Measurements from ENCODE around the gene TIMM44.
"Not testable (repeated sequence)": the region's sequence is repeated elsewhere in the genome, so short reads cannot be mapped to it uniquely, and the experiment has no call there.

The TIMM44 gene

DNA sequence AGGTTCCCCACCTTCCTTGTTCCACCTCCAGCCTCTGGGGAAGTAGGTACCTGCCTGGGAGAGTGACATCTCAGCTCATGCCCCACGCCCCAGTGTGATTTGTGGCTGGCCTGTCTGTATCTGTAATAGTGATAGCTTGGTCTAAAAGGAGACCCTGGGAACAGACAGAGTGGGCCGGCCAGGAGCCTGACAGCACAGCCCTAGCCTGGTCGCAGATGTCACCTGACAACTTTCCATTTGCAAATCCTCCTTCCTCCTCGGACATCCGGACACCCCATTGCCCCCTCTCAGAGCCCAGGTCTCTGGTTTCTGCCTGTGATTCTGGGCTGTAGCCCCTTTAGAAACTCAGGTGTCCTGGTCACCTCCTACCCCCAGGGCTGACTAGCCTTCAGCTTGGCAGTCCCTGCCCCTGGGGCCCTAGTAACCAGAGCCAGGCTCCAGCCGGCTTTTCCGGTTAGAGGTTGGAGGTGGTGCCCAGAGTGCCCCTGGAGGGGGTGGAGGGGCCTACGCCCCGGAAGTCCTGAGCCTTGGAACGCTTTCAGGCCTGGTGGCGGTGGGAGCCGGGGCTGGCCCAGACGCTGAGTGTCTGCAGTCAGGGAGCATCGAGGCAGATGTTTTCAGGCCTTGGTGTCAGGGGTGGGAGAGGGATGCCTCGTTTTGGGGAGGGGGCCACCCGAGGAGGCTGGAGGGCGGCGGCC, 48.7 kb downstream of the TIMM44 start:
- no peak for DNase-seq

DNA sequence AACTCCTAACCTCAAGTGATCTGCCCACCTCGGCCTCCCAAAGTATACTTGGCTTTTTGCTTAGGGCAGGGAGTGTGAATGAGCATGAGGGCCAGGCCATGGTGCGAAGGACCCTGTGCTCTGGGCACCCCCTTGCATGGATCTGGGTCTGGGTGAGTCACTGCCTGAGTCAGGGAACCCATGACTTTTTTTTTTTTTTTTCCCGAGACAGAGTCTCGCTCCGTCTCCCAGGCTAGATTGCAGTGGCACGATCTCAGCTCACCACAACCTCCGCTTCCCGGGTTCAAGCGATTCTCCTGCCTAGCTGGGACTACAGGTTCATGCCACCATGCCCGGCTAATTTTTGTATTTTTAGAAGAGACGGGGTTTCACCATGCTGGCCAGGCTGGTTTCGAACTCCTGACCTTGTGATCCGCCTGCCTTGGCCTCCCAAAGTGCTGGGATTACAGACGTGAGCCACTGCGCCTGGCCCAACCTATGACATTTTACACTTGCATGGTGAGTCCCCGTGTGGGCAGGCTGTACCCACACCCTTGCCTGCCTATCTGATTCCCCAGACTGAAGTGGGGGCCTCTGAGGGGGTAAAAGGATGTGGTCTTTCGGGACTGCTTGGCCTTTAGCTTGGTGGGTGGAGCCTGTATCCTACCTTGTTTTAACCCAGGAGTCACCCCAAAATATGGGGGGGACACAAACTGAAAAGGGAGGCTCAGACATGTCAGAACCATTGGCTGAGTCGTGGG, 49.9 kb downstream of the TIMM44 start:
- not testable (repeated sequence) for DNase-seq

DNA sequence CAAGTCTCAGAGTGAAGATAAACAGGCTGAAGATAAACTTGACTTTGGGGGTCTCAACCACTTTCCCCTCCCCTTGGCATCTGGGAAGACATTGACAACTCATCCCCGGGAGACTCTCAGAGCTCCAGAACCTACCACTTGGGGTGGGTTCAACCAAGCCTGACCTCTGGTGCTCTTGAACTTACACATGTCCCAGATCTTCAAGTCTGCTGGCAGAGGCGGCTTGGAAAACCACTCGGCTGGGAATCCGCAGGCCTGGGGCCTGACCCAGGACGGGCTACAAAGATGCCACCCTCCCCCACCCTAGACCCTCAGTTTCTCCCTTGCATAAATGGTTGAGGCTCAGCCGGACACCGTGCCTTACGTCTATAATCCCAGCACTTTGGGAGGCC, 54.6 kb downstream of the TIMM44 start:
- no peak for DNase-seq

DNA sequence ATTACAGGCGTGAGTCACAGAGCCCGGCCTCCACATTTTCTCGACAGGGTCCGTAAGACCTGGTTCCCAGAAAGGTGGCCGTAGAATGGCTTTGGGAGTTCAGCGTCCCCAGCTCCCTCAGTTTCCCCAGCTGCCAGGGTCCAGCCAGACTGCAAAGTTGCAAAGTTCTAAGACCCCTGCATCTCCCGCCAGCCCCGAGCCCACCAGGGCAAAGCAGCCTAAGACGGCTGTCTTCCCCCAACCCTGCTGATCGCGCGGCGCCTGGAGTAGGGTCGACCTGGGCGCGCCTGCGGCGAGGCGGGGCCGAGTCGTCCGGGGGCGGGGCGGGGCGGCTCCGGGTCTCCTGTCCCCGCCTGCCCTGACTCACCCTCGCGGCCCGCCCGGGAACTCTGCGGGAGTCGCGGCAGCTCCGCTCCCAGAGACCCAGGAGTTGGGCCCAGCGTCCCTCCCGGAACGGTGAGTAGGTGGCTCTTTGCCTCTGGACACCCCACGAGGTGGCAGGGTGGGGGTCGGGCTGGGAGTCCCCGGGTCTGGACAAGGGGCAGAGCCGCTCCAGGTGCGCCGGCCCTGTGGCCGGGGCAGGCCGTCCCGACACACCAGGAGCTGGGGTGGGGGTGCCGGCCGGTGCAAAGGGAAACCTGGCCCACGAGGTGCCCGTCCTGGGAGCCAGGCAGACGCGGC, 55.2 kb downstream of the TIMM44 start, which contains the start of gene LRRC8E:
Gene LRRC8E (plus strand): TSS at position 366 of the 681 bp plus-strand sequence. CDS start 7,094 bp downstream, outside the sequence.
- peak; percentile 19 for DNase-seq

DNA sequence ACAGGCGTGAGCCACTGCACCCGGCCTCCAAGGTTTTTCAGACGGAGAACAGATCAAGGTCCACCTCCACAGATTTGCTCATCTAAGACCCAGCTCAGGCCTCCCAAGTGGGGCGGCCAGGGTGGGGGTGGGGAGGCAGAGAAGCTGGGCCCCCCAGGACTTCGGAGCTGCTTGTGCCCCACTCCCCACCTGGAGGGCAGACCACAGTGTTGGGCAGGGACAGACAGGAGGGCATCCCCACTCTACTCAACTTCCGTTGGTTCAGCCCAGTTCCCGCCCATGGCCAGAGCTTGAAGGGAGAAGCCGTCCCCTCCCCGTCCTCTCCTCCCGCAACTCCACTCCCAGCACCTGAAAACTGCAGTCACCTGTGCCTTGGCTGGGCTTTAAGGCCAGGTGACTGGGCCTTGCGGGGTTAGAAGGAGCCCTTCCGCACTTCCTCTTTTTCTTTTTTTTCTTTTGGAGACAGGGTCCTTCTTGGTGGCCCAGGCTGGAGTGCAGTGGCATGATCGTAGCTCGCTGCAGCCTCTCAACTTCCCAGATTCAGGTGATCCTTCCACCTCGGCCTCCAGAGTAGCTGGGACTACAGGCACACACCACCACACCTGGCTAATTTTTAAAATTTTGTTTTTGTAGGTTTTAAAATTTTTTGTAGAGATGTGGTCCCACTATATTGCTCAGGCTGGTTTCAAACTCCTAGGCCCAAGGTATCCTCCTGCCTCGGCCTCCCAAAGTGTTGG, 55.9 kb downstream of the TIMM44 start:
- DNase-seq, result no peak

DNA sequence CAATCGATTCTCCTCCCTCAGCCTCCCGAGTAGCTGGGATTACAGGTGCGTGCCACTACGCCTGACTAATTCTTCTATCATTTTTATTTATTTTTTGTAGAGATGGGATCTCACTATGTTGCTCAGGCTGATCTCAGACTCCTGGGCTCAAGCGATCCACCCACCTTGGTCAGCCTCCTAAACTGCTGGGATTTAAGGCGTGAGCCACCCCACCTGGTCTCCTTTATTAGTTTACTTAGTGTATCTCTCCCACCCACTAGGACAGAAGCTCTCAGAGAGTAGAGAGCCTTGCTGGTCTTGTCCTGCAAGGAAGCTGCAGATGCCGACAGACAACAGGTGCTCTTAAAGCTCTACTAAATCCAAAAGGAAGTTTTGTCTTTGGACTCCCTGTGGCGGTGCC, 57.6 kb downstream of the TIMM44 start:
- DNase-seq, result no peak

DNA sequence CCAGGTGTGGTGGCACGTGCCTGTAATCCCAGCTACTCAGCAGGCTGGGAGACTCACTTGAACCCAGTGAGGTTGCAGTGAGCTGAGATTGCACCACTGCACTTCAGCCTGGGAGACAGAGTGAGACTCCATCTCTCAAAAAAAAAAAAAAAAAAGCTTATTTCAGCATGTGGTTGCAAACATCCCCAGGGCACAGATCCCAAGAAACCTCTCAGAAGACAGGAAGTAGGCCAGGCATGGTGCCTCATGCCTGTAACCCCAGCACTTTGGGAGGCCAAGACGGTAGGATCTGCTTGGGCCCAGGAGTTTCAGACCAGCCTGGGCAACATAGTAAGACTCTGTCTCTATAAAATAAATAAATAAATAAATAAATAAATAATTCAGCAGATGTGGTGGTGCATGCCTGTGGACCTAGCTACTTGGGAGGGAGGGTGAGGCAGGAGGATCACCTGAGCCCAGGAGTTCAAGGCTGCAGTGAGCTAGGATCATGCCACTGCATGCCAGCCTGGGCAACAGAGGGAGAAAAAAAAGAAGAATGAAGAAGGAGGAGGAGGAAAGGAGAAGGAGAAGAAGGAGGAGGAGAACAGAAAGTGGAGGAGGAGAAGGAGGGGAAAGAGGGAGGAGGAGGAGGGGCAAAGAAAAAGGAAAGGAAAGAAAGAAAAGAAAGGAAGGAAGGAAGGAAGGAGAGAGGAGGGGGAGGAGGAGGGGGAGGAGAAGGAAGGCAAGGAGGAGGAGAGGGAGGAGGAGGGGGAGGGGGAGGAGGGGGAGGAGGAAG, 59.5 kb downstream of the TIMM44 start:
- DNase-seq, result no peak

DNA sequence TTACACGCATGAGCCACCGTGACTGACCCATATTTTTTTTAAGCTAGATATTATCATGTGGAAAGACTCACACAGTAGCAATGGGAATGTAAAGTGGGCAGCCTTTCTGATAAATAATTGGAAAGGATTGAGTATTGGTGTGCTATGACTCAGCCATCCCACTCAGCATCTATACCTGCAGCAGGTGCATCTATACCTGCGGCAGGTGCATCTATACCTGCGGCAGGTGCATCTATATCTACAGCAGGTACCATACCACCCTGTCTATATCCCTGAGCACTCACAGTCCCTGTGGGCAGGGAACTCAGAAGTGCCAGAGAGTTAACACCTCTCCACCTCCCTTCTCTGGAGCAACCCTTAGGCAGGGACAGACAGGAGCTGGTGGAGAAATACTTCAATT, 60.4 kb downstream of the TIMM44 start:
- no peak for DNase-seq

DNA sequence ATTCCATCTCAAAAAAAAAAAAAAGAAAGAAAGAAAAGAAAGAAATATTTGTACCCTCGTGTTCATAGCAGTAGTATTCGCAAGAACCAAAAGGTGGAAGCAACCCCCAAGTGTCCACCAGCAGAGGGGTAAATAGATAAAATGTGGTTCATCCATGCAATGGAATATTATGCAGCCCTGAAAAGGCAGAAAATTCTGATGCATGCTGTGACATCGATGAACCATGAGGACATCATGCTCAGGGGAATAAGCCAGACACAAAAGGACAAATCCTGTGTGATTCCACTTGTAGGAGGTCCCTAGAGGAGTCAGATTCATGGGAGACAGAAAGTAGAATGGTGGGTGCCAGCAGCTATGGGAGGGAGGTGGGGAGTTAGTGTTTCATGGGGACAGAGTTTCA, 61.6 kb downstream of the TIMM44 start:
- no peak for DNase-seq

DNA sequence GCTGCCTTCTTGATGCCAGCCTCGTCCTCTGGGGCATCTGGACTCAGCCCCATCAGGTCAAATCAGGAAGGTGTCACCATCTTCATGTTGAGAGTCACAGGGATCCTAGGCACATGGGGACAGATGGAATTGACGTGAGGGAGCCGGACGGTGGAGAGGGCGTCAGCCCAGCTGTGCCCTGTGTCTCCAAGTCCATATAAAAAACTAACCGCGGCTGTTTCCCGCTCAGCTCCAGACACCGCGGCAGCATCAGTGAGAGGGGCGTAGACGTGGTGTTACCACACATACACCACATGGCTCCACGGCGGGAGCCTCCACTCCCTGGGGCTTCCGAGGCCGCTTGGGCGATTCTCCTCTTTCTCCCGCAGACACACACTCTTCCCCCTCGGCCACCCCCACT, 63.6 kb downstream of the TIMM44 start:
- DNase-seq, result no peak

DNA sequence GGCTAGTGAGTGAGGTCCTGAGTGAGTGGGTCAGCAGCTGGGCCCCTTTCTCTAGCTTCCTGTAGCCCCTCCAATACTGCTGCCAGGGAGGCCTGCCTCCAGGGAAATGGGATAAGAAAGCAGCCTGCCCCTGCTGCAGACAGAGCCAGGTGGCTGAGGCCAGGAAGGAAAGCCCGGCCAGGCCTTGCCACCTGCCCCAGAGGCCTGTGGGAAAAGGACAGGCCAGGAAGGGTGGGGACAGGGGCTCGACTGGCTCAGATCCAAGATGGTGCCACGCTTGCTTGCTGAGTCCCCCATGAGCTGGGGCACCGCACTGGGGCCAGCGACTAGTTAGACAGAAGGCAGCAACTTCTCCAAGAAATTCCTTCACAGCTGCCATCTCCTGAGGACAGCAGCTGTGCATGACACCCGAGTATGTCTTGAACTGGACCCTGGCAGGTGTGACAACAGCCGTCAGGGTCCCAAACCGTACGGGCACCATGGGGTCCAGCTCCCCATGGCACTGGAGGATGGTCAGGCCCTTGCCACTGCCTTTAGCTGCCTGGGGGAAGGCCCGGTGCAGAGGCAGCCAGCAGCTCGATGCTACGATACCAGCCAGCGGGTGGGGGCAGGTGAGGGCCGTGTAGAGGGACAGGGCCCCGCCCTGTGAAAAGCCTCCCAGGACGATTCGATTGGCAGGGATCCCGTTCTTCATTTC, 64.2 kb downstream of the TIMM44 start:
- no peak for DNase-seq

DNA sequence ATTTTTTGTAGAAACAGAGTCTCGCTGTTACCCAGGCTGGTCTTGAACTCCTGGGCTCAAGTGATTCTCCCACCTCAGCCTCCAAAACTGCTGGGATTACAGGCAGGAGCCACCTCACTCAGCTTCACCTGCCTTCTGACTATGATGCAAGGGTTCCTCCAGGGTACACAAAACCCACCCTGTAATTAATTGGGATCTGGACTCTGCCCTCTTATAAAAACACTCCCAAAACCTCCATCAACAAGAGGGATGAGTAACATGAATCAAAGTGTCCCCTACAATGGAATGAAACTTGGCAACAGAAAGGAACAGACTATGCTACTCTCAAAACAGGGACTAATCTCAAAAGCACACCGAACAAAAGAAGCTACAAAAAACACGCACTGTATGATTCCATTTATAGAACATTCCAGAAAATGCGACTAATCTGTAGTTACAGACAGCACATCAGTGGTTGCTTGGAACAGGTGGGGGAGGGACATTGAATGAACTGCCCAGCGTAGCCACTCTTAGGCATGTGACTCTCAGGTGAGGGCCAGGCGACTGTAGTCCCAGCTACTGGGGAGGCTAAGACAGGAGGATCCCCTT, 66.1 kb downstream of the TIMM44 start:
- DNase-seq, result no peak

All from inflammatory macrophage treated with lipopolysaccharide for 4 hours (primary cell).